SH-SY5Y (cell line): ENCODE measurements around the gene CAMTA1.
A peak's percentile ranks its signal among the peaks of the same experiment; 100 is the strongest.

ENCODE experiments used
- GATA2 ChIP-seq: IDR thresholded peaks from 2 replicates; pipeline ENCODE4 v1.6.1; 2011; ENCODE audit warnings: mild to moderate bottlenecking, low read depth, low read length
- GATA3 ChIP-seq: IDR thresholded peaks from 2 replicates; pipeline ENCODE4 v1.6.1; 2011; ENCODE audit warnings: low read depth, mild to moderate bottlenecking, low read length, moderate library complexity

The CAMTA1 gene

DNA sequence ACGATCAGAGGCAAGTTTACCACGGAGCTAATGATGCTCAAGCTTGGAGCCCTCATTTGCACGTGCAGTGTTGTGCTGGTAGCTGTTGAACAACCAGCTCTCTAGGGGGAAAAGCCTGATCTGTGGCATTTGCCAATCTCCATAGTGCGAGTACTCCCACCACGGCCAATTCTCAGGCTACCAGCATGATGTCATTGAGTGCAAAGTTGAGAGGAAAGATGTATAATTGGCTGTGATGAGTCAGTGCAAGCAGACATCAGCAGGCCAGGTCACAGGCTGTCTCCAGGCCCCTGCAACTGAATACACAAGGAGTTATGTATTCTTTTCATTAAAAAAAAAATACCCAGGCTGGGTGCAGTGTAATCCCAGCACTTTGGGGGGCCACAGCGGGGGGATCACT lies 752.8 kb downstream of the CAMTA1 start:
- no peak for TF ChIP-seq GATA2
- TF ChIP-seq GATA3, result no peak

DNA sequence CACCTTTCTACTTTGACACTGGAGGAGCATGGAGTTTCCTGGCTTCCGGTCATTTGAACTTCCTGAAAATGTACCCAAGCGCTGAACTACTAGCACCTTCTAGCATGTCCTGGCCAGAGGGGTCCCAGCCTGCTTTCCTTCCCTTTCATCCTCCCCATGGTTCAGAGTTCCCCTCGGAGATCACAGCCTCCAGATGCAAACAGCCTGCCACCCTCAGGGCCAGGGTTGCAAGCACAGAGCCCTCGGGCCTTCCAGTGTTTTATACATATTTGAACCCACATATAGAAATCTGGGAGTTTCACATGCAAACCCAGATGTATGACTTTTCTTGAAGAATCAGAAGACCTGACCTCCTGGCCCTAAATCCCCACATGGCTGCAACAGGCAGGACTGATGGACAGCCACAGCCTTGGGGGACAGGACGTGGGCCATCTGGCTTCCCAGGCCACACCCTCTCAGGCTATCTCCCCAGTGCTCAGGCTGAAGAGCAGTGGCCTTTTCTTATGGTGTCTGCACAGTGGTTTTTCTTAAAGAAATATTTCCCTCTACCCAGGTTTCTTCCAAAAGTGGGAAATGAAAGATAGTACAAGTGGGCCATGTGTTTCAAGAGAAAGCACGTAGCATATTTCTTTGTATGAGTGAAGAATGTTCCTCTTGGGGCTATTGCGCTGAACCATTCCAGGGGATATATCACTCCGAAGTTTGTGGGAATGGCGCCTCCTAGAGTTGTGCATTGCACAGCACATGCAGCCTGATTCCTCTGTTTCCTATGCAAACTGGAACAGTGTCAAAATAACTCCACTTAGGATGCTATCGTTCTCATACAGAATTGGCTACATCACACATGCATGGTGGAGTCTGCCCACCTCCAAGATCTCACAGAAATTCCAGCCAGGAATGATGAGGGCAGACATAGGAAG lies 753.9 kb downstream of the CAMTA1 start:
- TF ChIP-seq GATA2 (no peak), GATA3 (no peak)

DNA sequence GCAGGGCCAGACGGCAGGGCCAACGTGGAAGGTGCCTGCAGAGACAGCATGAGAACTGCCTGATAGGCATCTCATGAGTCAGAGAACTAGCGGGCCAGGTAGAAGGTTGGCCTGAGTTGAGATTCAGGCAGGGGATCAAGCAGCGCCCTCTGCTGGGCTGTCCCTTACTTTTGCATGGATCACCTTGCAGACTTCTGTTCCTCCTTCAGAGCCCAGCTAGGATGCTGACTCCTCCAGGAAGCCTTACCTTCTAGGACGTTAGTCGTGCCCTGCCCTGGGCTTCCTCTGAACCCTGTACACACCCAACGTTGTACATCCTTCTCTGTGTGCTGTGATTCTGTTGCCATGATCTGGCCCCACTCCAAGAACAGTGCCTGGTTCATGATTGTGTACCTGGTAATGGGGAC lies 754.5 kb downstream of the CAMTA1 start:
- TF ChIP-seq GATA3 (no peak), GATA2 (peak; percentile 33; the same call in 1 of the 2 replicates)

DNA sequence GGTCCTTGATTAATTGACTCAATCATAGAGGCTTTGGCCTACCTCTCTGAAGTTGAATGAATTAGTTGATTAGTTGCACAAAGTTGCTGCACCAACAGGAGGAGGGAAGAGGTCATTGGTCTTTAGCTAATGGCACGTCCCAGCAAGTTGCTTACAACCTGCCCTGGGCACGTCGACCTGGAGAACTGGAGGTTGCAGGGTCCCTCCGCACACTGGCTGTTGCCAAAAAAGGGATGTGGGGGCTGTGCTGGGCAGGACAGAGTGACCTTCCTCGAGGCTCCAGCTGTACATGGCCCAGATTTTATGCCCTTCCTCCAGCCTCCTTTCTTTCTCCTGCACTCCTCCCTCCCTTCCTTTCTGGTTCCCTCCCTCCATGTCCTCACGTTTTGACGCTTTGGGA lies 755.6 kb downstream of the CAMTA1 start:
- TF ChIP-seq GATA2 (no peak), GATA3 (no peak)

DNA sequence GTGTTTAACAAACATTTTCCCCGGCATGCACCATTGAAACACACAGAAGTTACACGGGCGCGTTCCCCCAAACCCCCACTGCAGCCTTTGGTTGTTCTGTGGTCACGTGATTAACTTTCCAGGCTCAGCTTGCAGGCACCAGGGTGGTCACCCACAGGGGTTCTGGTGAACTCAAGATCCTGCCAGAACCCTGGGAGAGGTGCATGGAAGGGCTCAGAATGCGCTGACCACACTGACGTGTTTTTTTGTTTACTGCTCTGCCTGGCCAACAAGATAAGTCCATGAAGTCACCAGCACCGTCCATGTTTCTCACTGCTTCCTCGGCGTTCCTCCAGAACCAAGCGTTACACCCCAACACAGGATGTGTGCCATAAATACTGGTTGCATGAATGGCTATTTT lies 756.4 kb downstream of the CAMTA1 start:
- TF ChIP-seq GATA2, result no peak
- TF ChIP-seq GATA3, result no peak

DNA sequence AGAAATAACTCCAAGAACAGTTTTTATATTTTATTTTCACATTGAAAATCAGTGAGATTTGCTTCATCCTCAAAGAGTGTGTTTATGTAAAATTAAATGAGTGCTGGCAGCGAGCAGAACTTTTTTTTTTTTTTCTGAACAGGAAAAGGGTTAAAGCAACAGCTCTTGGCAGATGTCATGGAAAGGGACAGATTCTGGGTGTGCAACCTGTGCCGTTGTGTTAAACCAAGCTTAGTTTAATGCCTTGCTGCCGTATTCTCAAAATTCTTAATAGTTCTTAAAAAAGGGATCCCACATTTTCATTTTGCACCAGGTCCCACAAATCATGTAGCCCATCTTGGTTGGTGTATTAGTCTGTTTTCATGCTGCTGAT lies 758.5 kb downstream of the CAMTA1 start:
- no peak for TF ChIP-seq GATA3
- TF ChIP-seq GATA2, result no peak

DNA sequence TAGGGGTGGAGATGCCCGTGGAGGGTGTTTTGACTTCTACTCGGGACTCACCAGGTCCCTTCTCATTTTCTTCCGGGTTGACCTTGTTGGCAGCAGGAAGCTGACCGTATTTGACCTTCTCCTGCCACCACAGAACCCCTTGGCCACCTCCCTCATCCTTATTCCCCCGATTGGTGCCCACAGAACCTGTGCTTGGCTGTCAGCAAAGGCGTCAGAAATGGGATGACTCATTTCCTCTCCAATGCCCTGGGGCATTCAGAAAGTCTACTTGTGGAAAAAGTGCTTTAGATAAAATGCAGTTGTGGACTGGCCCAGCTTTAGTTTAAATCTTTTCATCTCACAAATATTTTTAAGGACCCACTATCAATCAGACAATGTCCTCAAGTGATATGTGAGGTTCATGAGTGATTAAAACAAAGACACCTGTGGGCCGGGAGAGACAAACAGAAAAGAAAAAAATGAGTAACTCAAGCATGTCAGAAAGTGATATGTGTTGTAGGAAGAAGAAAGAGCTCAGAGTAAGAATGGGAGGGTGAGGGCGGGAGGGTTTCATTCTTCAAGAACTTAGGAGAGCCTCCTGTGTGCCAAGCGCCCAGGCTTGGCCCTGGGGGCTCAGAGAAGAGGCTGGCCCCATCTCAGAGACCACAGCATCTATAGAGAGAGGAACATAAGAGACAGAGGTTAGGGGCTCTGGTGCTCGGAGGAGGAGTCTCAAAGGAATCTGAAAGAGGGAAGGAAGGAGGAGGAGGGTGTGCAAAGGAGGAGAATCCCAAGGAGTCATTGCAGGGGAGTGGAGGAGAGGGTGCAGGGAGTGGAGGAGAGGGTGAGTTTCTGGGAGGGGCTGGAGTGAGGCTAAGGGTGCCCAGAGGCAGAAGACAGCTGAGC lies 764.3 kb downstream of the CAMTA1 start:
- no peak for TF ChIP-seq GATA3
- TF ChIP-seq GATA2, result no peak

DNA sequence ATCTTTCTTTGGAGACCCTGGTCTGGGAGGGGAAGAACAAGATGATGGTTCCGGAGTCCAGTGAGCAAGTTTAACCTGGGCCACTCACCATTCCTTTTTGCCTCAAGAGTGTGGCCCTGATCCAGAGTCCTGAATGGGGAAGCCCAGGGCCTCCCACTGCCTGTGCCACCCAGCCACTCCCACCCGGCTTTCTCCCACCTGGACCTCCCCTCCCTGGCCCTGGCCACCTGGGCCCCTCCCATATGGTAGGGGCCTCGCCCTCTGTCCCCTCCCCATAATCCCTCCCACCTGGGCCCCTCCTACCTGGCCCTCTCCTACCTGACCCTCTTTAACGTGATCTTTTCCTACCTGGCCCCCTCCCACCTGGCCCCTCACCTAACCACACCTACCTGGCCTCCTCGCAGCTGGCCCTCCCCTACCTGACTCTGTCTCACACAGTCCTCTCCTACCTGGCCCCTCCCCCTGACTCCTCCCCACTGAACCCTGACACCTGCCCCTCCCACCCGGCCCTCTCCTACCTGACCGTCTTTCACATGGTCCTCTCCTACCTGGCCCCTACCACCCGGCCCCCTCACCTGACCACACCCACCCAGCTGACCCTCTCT lies 765.1 kb downstream of the CAMTA1 start:
- no peak for TF ChIP-seq GATA3
- no peak for TF ChIP-seq GATA2

DNA sequence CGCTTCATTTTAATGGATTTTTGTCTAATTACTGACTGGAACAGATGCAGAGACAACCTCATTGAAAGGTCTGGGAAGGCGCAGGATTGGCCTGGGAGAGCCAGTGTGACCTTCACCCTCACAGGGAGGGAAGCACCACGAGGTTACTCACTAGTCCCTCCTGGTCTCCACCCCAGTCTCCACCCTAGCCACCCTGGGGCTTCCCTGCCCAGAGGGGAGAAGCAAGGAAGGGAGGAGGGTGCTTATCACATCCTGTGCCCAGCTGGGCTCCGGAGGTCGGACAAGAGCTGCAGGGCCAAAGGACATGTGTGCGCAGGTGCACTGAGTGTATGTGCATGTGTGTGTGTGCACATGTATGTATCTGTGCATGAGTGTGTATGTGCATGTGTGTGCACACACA lies 765.7 kb downstream of the CAMTA1 start:
- TF ChIP-seq GATA2 (no peak), GATA3 (no peak)

DNA sequence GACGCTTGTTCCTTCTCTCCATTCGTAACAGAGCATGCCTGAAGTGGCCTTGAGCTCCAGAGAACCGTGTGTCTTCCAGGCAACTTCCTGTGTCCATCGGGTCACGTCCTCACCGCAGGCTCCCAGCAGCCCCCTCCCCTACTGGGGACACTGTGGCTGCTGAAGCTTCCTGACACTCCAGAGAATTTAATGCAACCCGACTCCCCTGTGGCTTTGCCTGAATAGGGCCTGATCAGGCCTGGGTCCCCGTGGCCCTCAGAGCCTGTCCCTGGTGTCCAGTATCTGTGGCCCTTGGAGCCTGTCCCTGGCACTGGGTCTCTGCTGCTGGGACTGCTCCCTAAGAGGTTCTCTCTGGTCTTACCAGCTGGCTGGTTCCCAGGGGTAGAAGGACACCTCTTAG lies 766.2 kb downstream of the CAMTA1 start:
- no peak for TF ChIP-seq GATA3
- TF ChIP-seq GATA2, result no peak

DNA sequence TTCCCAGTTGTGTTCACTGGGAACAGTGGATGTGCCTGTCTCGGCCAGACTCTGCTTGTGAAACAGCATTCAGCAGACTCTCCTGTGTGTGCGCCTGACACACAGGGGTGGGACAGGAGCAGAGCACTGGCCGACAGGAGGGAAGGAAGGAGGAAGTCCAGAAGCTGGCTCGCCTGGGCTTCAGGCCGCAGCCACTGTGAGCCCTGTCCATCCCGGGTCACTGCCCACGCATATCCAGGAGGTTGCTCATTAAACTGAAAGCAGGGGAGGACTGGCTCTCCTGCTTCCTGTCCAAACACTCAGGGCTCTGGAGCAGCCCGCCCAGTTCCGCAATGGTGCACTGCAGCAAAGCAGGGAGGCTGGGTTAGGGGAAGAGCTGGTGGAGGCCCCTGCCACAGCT lies 767.1 kb downstream of the CAMTA1 start:
- TF ChIP-seq GATA2 (no peak), GATA3 (no peak)

DNA sequence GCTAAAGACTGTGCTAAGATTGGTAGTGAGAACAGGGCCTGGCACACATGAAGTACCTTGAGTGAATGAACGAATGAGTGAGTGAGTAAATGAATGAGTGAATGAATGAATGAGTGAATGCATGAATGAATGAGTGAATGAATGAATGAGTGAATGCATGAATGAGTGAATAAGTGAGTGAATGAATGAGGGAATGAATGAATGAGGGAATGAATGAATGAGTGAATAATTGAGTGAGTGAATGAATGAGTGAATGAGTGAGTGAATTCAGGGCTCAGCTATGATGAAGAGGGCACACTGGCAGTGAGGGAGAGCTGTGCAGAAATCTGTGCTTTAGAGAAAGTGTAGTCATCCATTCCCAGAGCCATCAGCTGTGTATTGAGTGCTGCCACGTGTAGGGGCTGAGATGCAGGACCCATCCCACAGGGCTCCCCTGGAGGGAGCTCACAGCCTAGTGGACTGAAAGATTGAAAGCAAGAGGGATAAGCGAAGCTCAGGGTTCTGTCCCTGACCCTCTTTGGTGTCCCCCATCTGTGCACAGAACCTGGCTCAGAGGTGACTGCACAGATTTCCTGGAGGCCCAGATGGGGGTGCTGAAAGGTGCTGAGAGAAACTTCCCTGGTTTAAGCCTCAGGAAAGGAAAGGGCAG lies 767.9 kb downstream of the CAMTA1 start:
- TF ChIP-seq GATA2, result no peak
- no peak for TF ChIP-seq GATA3

DNA sequence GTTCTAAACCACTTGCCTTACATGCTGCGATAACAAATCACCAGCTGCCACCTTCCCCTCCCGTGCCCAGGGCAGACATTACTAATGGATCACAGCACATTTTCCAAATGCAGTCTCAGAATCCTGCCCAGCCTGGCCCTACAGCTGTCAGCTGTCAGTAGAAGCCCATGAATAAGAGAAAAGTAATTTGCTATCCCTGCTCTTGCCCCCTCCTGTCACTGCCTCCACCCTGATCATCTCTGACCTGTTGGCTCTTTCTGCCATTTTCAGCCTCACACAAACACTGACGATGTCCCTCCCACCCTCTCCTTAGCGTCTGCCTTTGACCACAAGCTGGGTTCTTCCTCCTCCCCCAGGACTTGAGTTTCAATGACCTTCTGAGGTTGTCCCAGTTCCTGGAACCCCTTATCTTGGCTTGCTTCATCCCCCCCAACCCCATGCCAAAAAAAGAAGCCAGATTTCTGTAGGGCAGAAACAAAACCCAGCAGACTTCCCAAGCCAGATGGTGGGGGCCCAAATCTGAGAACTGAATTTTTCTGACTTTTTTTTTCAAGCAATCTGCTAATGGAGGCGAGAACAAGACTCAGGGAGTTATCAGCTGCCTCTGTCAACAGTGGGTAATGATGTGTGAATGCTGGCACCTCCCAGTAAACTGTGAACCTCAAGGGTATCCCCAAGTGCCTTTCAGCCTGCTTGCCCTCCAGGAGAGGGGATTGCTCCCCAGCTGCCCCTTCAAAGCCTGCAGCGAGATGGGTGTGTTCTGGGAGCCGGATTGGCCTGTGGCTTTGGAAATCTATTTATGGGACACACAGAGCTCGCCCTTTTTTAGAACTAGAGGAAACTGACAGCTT lies 769.4 kb downstream of the CAMTA1 start:
- TF ChIP-seq GATA3, result no peak
